Stimulated activated CD4-positive, alpha-beta T cell treated with anti-CD3 and anti-CD28 coated beads, Interleukin-4, amount 100 ng/mL, for 4 hours (primary cell): Measurements from ENCODE around the gene PDLIM1.

Experiments
- DNase-seq, 2 experiments: peaks; one replicate each; pipeline ENCODE4 v3.0.0-alpha.2; 2020

PDLIM1 gene

GRCh38 chr10:95287281-95287680, 3.5 kb downstream of the PDLIM1 start:
- DNase-seq: no peak

GRCh38 chr10:95286707-95287106, 4.1 kb downstream of the PDLIM1 start:
- no peak for DNase-seq

- DNase-seq: no peak
Observed at GRCh38 chr10:95285556-95285955, 5.2 kb downstream of the PDLIM1 start.

- no peak for DNase-seq
Observed at GRCh38 chr10:95284807-95285206, 6.0 kb downstream of the PDLIM1 start.

- no peak for DNase-seq
Observed at GRCh38 chr10:95282107-95282506, 8.7 kb downstream of the PDLIM1 start.

GRCh38 chr10:95281206-95281605, 9.6 kb downstream of the PDLIM1 start:
- DNase-seq: no peak

- no peak for DNase-seq
Observed at GRCh38 chr10:95280637-95281036, 10.2 kb downstream of the PDLIM1 start.

GRCh38 chr10:95279042-95279820, 11.6 kb downstream of the PDLIM1 start:
- DNase-seq: no peak

- DNase-seq: no peak
Observed at GRCh38 chr10:95278061-95278988, 12.5 kb downstream of the PDLIM1 start.

GRCh38 chr10:95277614-95278013, 13.2 kb downstream of the PDLIM1 start:
- DNase-seq: no peak

- DNase-seq: no peak
Observed at GRCh38 chr10:95277201-95277570, 13.6 kb downstream of the PDLIM1 start.

- DNase-seq: no peak
Observed at GRCh38 chr10:95276367-95277200, 14.2 kb downstream of the PDLIM1 start.

GRCh38 chr10:95275726-95276366, 15.0 kb downstream of the PDLIM1 start:
- DNase-seq: no peak

GRCh38 chr10:95273393-95274312, 17.1 kb downstream of the PDLIM1 start:
- no peak for DNase-seq

GRCh38 chr10:95268438-95268837, 22.4 kb downstream of the PDLIM1 start:
- DNase-seq: no peak

- no peak for DNase-seq
Observed at GRCh38 chr10:95267251-95267650, 23.6 kb downstream of the PDLIM1 start.

- DNase-seq: no peak
Observed at GRCh38 chr10:95266674-95267095, 24.1 kb downstream of the PDLIM1 start.

GRCh38 chr10:95265572-95265971, 25.2 kb downstream of the PDLIM1 start:
- no peak for DNase-seq

GRCh38 chr10:95264227-95265051, 26.4 kb downstream of the PDLIM1 start:
- DNase-seq: no peak

GRCh38 chr10:95263864-95264226, 27.0 kb downstream of the PDLIM1 start:
- DNase-seq: no peak
